ENCODE measurements around the gene TMEM45B. TPM values are rescaled to one million over a fixed set of nuclear protein-coding genes. Genes with fewer than 3 reads are reported as not detected.
A peak's percentile ranks its signal among the peaks of the same experiment; 100 is the strongest.

Gene TMEM45B
- total RNA-seq, 1 experiment from 2014 or later = 16.1 TPM

GRCh38 chr11:129849447-129850130, 33.9 kb downstream of the TMEM45B start:
- no peak overlapping the region for H3K4me3 Mint-ChIP-seq (ENCODE audit: low read depth, unreplicated experiment)

GRCh38 chr11:129852125-129852740, 36.6 kb downstream of the TMEM45B start:
- no peak for TF ChIP-seq CTCF (IDR thresholded peaks at IDR 0.05; ENCODE audit: unreplicated experiment)
- Mint-ChIP-seq H3K4me1 (ENCODE audit: low read depth, unreplicated experiment) (peaks cover 19% of the 10 kb centered on the region), H3K36me3 (ENCODE audit: insufficient read depth, unreplicated experiment) (peaks cover 4% of the 10 kb centered on the region), H3K27ac (ENCODE audit: unreplicated experiment) (no peak overlapping the region), H3K9me3 (ENCODE audit: low read depth, unreplicated experiment) (no peaks in the 10 kb centered on the region), H3K27me3 (ENCODE audit: unreplicated experiment) (no peaks in the 10 kb centered on the region), H3K4me3 (ENCODE audit: low read depth, unreplicated experiment) (no peak overlapping the region)
- no peak for DNase-seq
- CTCF ChIA-PET = no interaction called here
- intact Hi-C loops (cut with micrococcal nuclease; ENCODE audit: unreplicated experiment) = no loop called here
- BruUV-seq (replicated peaks) = no TSS peak

More at GRCh38 chr11:129849447-129850130, 33.9 kb downstream of the TMEM45B start:
- no peak for TF ChIP-seq CTCF (IDR thresholded peaks at IDR 0.05; ENCODE audit: unreplicated experiment)
- no TSS peak for BruUV-seq (replicated peaks)
- CTCF ChIA-PET = no interaction called here
- H3K9me3 Mint-ChIP-seq (ENCODE audit: low read depth, unreplicated experiment) = no peaks in the 10 kb centered on the region
- intact Hi-C loops (cut with micrococcal nuclease; ENCODE audit: unreplicated experiment) = loop anchor here (5.0 kb wide), 1 partner anchor 62 kb away; no protein-coding TSS in a partner anchor
- H3K27me3 Mint-ChIP-seq (ENCODE audit: unreplicated experiment) = no peaks in the 10 kb centered on the region
- peaks cover 12% of the 10 kb centered on the region for H3K36me3 Mint-ChIP-seq (ENCODE audit: insufficient read depth, unreplicated experiment)
- no peak overlapping the region for H3K27ac Mint-ChIP-seq (ENCODE audit: unreplicated experiment)
- peaks cover 34% of the 10 kb centered on the region for H3K4me1 Mint-ChIP-seq (ENCODE audit: low read depth, unreplicated experiment)
- DNase-seq = no peak

- intact Hi-C loops (cut with micrococcal nuclease; ENCODE audit: unreplicated experiment) = no loop called here
- H3K27me3 Mint-ChIP-seq (ENCODE audit: unreplicated experiment) = no peaks in the 10 kb centered on the region
- H3K4me3 Mint-ChIP-seq (ENCODE audit: low read depth, unreplicated experiment) = no peak overlapping the region
- CTCF ChIA-PET = interaction anchor here (0.7 kb wide), 1 partner anchor 217 kb away, joined by 4 read pairs; no protein-coding TSS in a partner anchor
- DNase-seq = peak; percentile 74
- peak overlapping the region; percentile 63 for H3K27ac Mint-ChIP-seq (ENCODE audit: unreplicated experiment)
- BruUV-seq (replicated peaks) = no TSS peak
- H3K36me3 Mint-ChIP-seq (ENCODE audit: insufficient read depth, unreplicated experiment) = peaks cover 4% of the 10 kb centered on the region
- peaks cover 18% of the 10 kb centered on the region for H3K4me1 Mint-ChIP-seq (ENCODE audit: low read depth, unreplicated experiment)
- H3K9me3 Mint-ChIP-seq (ENCODE audit: low read depth, unreplicated experiment) = no peaks in the 10 kb centered on the region
- TF ChIP-seq CTCF (IDR thresholded peaks at IDR 0.05; ENCODE audit: unreplicated experiment) = no peak
Observed at GRCh38 chr11:129853518-129854231, 38.0 kb downstream of the TMEM45B start.

- TF ChIP-seq CTCF (IDR thresholded peaks at IDR 0.05; ENCODE audit: unreplicated experiment) = no peak
- no TSS peak for BruUV-seq (replicated peaks)
- Mint-ChIP-seq H3K27ac (ENCODE audit: unreplicated experiment) (peak overlapping the region; percentile 65), H3K4me3 (ENCODE audit: low read depth, unreplicated experiment) (no peak overlapping the region), H3K4me1 (ENCODE audit: low read depth, unreplicated experiment) (peaks cover 18% of the 10 kb centered on the region), H3K27me3 (ENCODE audit: unreplicated experiment) (no peaks in the 10 kb centered on the region), H3K9me3 (ENCODE audit: low read depth, unreplicated experiment) (no peaks in the 10 kb centered on the region), H3K36me3 (ENCODE audit: insufficient read depth, unreplicated experiment) (peaks cover 5% of the 10 kb centered on the region)
- CTCF ChIA-PET = interaction anchor here (0.7 kb wide), 1 partner anchor 217 kb away, joined by 4 read pairs; no protein-coding TSS in a partner anchor
- intact Hi-C loops (cut with micrococcal nuclease; ENCODE audit: unreplicated experiment) = no loop called here
- DNase-seq = no peak
Observed at GRCh38 chr11:129854232-129854805, 38.7 kb downstream of the TMEM45B start.

Data from Calu3 (cell line).